Measurements from ENCODE around the gene EPN2. TPM values are rescaled to one million over a fixed set of nuclear protein-coding genes. Genes with fewer than 3 reads are reported as not detected.

EPN2 gene
- total RNA-seq, 1 donor from 2014 or later: 94.5 TPM

DNA sequence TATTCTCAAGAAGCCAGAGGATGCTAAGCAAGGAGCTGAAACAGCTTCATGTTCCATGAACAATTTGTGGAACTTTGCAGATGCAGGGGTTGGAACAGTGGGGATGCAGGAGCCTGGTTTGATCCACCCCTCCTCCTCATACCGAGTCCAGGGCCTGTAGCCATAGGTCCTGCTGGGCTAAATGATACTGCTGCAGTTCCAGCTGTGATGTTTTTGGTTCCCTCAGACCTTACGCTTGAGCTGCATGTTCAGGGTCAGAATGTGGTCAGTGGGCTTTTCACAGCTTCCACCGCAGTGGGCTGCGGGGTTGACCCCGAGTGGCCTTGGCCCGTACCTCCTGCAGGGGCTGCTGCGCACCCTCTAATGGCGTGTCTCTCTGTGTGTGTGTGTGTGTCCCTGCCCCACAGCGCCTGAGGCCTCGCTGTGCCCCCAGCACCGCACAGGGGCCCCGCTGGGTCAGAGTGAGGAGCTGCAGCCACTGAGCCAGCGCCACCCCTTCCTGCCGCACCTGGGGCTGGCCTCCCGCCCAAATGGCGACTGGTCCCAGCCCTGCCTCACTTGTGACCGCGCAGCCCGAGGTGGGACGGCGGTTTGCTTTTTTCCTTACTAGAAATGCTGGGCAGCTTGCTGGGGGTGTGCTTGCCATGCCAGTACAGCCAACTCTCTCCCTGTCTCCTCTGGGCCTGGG is 48.2 kb downstream of the EPN2 start:
- intact Hi-C loops (cut with micrococcal nuclease): no loop called here
- ATAC-seq: no peak
- no peak for DNase-seq

GRCh38 chr17:19286751-19287341 is 49.7 kb downstream of the EPN2 start:
- DNase-seq: no peak
- intact Hi-C loops (cut with micrococcal nuclease): no loop called here
- ATAC-seq: peak; percentile 51

- intact Hi-C loops (cut with micrococcal nuclease): no loop called here
- DNase-seq: no peak
- ATAC-seq: no peak
Observed at GRCh38 chr17:19287651-19288050, 50.5 kb downstream of the EPN2 start.

DNA sequence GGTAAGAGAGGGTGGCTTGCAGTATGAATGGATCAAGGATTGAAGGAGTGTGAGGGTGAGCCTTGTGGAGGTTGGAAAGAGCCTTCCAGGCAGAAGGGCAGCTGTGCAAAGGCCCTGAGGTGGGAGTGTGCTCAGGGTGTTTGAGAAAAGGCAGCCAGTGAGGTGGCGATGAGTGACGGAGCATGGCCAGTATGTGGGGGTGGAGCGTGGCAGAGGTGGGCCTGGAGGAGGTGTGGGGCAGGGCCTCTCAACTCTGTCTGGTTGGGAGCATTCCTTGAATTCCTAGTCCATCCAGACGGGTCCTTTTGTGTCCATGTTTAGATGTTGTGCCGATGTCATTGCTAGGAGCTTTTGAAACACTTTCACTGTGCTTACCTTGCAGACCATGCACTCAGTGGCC is 51.3 kb downstream of the EPN2 start:
- DNase-seq (no peak), ATAC-seq (no peak)
- intact Hi-C loops (cut with micrococcal nuclease): no loop called here

DNA sequence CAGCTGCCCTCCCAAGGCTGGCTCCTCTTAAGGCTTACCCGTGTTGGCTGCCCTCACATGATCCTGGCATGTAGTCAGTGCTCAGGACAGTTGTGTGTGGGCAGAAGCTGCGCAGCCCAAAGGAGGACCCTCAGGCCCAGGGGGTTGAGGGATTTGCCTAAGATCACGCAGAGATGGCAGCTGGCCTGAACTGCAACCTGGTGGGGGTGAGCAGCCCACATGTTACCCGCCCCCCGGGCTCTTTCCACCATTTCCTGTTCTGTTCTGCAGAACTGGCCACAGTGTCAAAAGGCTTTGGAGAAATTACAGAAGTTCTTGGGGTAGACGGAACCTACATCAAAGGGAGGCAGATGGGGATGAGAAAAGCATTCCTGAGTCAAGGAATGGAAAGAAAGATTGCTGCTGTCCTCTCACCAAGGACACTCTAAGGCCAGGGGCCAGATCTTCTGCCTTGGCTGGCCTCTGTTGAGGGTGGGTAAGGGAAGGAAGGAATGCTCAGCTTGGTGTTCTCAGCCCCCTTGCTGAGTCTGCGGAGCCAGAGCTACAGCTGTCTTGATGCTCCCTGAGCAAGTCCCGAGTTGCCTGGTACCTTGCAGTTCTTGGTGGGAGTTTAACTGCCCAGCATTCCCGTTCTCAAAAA is 53.0 kb downstream of the EPN2 start:
- peak; percentile 5 for ATAC-seq
- intact Hi-C loops (cut with micrococcal nuclease): no loop called here
- no peak for DNase-seq

DNA sequence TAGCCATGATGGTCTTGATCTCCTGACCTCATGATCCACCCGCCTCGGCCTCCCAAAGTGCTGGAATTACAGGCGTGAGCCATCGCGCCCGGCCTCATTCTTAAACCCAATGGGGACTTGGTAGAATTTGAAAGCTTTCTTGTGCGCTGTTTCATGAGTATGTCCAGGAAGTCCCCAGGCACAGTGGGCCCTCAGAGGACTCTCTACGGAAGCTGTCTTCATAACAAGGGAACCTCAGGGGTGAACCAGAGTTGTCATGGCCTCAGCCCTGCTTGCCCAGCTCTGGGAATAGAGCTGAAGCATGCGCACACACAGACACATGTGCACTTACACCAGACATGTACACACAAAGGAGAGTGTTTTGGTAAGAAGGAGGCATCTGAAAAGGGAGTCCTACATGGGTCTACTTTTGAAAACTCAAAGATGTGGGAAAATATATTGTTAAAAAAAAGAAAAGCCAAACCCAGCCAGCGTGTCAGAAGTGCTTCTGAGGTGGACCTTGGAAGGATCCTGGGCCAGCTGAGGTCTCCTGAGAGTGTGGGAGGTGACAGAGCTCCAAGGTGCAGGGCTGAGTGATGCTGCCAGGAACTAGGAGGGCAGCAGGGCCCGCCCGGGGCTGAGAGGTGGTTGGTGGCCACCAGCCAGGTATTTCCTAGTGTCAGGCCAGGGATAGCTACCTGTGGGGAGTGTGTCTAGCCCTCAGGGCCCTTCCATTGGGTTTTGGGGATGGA is 54.6 kb downstream of the EPN2 start:
- ATAC-seq (no peak), DNase-seq (no peak)
- intact Hi-C loops (cut with micrococcal nuclease): no loop called here

DNA sequence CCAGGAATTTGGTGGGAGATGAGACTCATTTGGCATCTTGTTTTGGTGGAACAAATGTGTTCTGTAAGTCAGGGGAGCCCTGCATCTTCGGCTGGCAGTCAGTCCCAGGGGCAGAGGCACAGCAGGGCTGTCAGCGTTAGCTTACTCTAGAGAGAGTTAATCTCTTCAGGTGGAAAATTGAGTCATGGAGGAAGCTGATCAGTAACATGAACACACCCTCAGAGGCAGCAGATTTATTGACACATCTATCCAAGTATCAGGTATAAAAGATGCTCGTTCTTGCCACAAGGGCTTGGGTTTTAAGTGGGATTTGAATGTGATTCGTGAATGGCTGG is 55.2 kb downstream of the EPN2 start:
- intact Hi-C loops (cut with micrococcal nuclease): no loop called here
- ATAC-seq (no peak), DNase-seq (no peak)

- DNase-seq: no peak
- ATAC-seq: no peak
- intact Hi-C loops (cut with micrococcal nuclease): no loop called here
Observed at GRCh38 chr17:19294443-19294842, 57.3 kb downstream of the EPN2 start.

GRCh38 chr17:19295473-19296135 is 58.4 kb downstream of the EPN2 start:
- peak; percentile 9 for ATAC-seq

GRCh38 chr17:19296786-19297778 is 59.9 kb downstream of the EPN2 start:
- ATAC-seq (no peak), DNase-seq (no peak)
- intact Hi-C loops (cut with micrococcal nuclease): no loop called here

More at GRCh38 chr17:19295473-19296135, 58.4 kb downstream of the EPN2 start:
- intact Hi-C loops (cut with micrococcal nuclease): no loop called here
- no peak for DNase-seq

- intact Hi-C loops (cut with micrococcal nuclease): no loop called here
- DNase-seq: no peak
- ATAC-seq: no peak
Observed at GRCh38 chr17:19298569-19299213, 61.5 kb downstream of the EPN2 start.

- no peak for DNase-seq
- intact Hi-C loops (cut with micrococcal nuclease): no loop called here
- ATAC-seq: no peak
Observed at GRCh38 chr17:19299214-19299747, 62.1 kb downstream of the EPN2 start.

DNA sequence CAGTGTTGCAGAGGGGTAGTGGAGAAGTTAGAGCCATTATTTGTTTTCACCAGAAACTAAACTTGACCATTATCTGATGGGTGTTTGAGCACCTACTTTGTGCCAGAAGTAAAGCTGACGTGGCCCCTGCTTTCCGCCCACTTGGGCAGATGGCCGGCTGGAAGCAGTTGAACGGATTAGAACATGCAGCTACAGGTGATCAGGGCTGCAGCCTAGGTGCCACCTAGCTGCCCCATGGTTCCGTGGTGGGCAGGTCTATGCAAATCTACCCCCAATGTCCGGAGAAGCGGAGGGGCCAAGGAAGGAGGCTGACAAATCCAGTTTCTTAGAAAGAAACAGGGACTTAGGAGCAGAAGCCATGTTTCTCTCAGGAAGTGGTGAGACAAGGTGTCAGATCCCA is 62.7 kb downstream of the EPN2 start:
- ATAC-seq (no peak), DNase-seq (no peak)
- intact Hi-C loops (cut with micrococcal nuclease): no loop called here

- intact Hi-C loops (cut with micrococcal nuclease): no loop called here
- ATAC-seq (peak; percentile 60), DNase-seq (peak; percentile 54)
Observed at GRCh38 chr17:19301274-19301951, 64.2 kb downstream of the EPN2 start.

DNA sequence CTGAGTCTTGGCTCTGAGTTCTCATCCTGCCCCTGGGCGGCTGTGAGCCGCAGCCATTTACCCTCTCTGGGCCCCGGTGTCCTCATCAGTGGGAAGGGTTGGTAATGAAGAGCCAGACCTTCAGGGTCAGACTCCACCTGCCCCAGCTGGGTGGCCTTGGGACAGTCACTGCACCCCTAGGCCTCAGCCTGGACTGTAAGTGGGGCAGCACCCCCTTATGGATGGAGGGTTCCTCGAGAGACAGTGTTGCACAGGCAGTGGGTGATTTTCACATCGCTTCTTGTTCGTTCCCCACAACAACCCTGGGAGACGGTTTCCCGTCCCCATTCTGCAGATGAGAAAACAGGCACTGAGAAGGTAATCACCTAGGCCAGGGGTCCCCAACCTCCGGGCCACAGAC is 64.8 kb downstream of the EPN2 start:
- intact Hi-C loops (cut with micrococcal nuclease): no loop called here
- DNase-seq (no peak), ATAC-seq (no peak)

DNA sequence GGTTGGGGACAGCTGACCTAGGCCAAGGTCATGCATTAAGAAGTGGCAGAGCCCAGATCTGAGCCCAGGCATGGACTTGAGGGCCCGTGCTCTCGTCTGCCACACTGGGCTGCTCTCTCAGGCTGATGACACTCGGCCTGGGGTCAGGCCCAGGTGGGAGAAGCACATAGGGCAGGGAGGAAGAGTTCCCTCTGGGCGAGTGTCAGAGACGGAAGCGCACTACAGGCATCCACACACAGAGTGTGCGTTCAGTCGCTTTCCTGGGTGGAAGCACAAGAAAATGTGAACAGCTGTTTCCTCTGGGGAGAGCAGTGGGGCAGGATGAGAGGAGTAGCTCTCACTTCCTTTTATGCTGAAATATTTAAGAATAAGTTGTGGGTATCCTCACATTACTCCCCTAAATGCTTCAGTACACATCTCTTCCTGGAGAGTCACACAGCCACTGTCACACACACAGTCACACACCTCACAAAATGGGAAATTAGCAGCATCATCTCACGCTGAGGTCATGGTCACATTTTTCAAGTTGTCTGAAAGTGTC is 65.7 kb downstream of the EPN2 start:
- ATAC-seq (peak; percentile 43), DNase-seq (no peak)
- intact Hi-C loops (cut with micrococcal nuclease): no loop called here

- ATAC-seq (peak; percentile 29), DNase-seq (no peak)
- intact Hi-C loops (cut with micrococcal nuclease): no loop called here
Observed at GRCh38 chr17:19303367-19303776, 66.2 kb downstream of the EPN2 start.
